Stimulated activated CD8-positive, alpha-beta memory T cell treated with anti-CD3 and anti-CD28 coated beads, Interleukin-4, amount 100 ng/mL, for 24 hours (primary cell): ENCODE measurements around the gene TESK2.
"Not testable (repeated sequence)": the region's sequence is repeated elsewhere in the genome, so short reads cannot be mapped to it uniquely, and the experiment has no call there.

Experiments
- DNase-seq: peaks from one replicate; pipeline ENCODE4 v3.0.0-alpha.2; 2020; ENCODE audit warnings: low read depth

The TESK2 gene

DNA sequence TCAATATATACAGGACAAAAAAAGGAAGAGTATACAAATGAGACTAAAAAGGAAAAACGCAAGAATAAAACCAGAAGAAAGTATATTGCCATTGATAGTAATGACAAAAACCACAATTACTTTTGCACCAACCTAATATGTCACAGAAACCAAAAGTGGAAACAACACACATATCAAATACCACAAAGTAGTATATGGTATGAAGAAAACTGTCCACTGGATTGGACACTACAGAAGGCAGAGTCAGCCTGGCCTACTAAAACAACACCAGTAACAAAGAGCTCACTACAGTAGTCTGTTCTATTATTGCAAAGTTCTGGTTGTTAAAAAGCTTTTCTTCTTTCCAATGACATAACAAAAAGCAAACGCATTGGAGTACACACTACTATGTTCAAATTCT is 17.7 kb downstream of the TESK2 start:
- DNase-seq, result no peak

GRCh38 chr1:45470306-45470798 is 20.6 kb downstream of the TESK2 start:
- no peak for DNase-seq

GRCh38 chr1:45467353-45467752 is 23.6 kb downstream of the TESK2 start:
- not testable (repeated sequence) for DNase-seq

- DNase-seq, result no peak
Measured at GRCh38 chr1:45465277-45465676, 25.7 kb downstream of the TESK2 start.

DNA sequence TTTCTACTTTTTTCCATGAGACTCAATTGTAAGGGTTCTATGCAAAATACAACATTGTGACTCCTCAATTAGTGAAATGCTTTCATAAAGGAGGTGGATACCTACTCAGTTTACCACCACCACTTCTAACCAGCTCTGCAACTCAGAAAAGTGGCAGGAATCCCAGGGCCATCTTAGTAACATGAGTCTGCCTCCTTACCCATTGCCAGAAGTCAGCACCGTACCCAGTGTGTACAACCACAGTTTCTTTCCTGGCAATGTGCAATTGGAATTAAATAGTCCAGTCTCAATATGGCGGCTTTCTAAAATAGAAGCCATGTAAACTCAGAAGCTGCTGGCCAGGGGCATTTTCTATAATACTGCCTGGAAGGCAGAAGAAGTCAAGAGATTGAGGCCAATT is 32.1 kb downstream of the TESK2 start:
- no peak for DNase-seq

GRCh38 chr1:45456531-45456930 is 34.4 kb downstream of the TESK2 start:
- no peak for DNase-seq

- DNase-seq, result no peak
Measured at GRCh38 chr1:45455162-45455561, 35.8 kb downstream of the TESK2 start.

- no peak for DNase-seq
Measured at GRCh38 chr1:45454464-45454863, 36.5 kb downstream of the TESK2 start.

- no peak for DNase-seq
Measured at GRCh38 chr1:45452503-45452902, 38.5 kb downstream of the TESK2 start.

GRCh38 chr1:45448357-45448756 is 42.6 kb downstream of the TESK2 start:
- no peak for DNase-seq

GRCh38 chr1:45446950-45447672 is 43.9 kb downstream of the TESK2 start:
- DNase-seq, result no peak

- no peak for DNase-seq
Measured at GRCh38 chr1:45446530-45446929, 44.4 kb downstream of the TESK2 start.

DNA sequence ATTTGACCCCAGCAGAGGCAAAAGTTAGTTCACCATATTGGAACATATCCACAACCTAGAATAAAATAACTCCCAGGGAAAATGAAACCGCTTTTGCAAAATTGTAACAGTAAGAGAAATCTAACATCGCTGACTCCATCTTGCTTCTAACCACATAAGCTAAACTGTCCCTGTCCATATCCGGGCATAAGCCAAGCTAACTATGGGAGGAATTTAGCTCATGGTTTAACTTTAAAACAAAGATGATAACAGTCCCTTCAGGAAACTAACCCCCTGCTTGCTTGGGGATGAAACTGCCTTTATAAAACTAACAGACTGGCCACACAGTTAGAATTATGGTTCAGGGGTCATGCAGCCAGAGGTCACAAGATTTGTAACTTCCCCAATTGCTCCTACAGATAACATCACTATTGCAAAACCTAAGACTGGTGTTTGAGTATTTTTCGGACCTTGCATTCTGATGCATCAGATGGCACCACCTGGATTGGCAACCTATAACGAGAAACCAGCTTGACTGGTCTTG is 46.3 kb downstream of the TESK2 start:
- no peak for DNase-seq

DNA sequence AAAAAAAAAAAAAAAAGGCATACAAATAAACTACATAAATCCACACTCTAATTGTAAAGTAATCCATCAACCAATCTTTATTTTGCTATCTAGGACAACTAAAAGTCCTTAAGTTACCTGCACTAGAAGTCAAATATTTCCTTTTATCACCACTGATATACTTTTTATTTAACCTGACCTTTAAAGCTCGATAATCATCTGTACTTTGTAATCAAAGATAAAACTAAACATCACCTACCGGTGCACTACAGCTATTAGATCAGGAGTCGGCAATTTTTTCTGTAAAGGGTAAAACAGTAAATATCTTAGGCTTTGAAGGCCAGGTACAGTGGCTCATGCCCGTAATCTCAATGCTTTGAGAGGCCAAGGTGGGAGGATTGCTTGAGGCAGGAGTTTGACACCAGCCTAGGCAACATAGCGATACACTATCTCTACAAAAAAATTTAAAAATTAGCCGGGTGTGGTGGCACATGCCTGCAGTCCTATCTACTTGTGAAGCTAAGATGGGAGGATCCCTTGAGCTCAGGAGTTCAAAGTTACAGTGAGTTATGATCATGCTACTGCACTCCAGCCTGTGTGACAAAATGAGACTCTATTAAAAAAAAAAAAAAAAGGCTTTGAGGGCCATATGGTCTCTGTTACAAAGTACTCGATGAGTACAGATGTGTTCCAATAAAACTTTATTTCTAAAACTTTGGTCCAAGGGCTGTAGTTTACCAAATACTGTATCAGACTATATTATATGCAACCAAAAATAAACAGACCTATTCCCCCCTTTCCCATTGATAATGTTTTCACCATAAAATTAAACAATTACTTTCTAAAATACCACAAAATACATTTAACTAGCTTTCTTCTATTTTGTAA is 47.1 kb downstream of the TESK2 start:
- DNase-seq, result no peak

GRCh38 chr1:45442272-45442671 is 48.7 kb downstream of the TESK2 start:
- no peak for DNase-seq

GRCh38 chr1:45437323-45437722 is 53.6 kb downstream of the TESK2 start:
- DNase-seq, result no peak

GRCh38 chr1:45430490-45430889 is 60.5 kb downstream of the TESK2 start:
- no peak for DNase-seq

DNA sequence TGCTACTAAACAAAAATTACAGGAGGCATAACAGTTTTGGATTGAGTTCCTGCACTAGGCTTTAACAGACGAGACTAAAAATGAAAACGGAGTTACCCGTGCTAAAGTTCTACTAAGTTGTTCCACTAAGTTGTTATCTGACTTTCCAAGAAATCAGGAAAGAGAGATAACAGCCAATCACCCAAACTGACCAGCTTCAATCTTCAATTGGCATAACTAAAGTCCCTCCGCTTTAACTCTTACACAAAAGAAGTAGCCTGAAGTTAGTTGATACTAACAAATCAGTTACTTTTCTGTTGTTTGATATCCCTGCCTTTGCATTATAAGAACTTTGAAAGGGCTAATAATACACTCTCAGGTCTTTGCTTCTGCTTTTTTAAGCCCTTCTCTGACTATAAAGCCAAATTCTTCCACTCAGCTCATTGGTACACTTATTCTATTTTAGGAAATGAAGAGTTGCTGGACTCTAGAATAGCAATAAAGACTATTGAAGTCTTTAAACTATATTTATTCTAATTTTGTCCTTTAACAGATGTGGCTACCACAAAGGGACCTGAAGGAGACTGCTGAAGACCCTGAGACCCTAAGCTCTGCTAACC is 61.3 kb downstream of the TESK2 start:
- DNase-seq, result no peak

DNA sequence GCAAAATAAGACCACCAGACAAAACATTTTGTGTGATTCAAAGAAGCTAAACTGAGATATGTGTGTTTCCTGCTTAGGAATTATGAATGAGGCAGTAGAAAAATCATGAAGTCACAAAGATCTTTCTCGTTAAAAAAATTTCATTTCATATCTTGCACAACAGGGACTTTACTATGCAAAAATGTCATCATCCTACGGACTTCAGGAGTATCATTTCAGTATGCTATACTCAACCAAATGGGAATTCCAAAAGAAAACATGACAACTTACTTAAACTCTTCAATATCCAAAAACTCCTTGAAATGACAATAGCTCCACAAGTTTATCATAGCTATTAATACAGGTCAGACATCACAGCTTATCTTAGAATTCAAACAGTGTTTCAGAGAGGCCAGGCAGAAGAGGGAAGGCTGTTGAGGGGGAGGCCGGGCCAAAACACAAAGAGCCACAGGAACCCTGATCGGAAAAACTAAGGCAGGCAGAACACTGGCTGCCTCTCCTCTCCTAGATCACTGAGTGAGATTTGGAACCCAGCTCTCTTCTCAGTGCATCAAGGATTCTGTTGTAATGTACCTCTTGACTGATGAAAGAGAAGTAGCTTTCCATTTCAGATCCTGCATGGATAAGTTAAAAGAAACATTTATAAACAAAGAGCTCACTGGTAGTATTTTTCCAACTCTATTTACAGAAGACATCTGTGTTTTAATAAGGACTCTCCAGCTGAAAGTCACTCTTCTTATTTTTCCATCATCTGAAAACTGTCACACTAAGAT is 66.9 kb downstream of the TESK2 start:
- DNase-seq, result no peak

GRCh38 chr1:45421935-45422334 is 69.0 kb downstream of the TESK2 start:
- no peak for DNase-seq

GRCh38 chr1:45414746-45415145 is 76.2 kb downstream of the TESK2 start:
- no peak for DNase-seq

DNA sequence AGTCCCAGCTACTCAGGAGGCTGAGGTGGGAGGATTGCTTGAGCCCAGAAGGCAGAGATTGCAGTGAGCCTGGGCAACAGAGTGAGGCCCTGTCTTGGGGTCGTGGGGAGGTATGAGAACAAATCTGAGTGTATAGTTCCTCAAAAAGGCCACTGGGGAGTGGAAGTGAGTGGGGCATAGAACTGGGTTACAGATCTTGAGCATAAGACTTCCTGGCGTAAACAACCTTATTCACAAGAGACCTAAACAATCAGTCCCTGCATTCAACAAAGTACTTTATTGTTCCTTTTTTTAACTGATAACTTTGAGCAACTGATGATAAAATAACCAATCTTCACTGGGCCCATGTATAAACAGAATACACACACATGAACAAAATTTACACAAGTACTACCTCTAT is 78.1 kb downstream of the TESK2 start:
- DNase-seq, result no peak
